BJ (cell line): Measurements from ENCODE around the gene ZNF536. TPM values are rescaled to one million over a fixed set of nuclear protein-coding genes. Genes with fewer than 3 reads are reported as not detected.

ENCODE experiments used
- CTCF ChIA-PET: fragments of 350-600 bp; formaldehyde crosslinking; extraction: SDS; loops from one replicate; lab custom pipeline; 2021; ENCODE audit warnings: antibody characterized with exemption, inconsistent platforms; lab: Yijun Ruan, JAX
- POLR2A ChIA-PET: fragments of 300-600 bp; sonication (Branson Sonifier 250); formaldehyde crosslinking; extraction: SDS; loops from one replicate; lab custom pipeline; 2021; ENCODE audit warnings: antibody characterized with exemption; lab: Charles Lee
- DNase-seq: peaks from one replicate; pipeline ENCODE4 v3.0.0-alpha.2; 2011; ENCODE audit warnings: low read depth
- H3K27me3 ChIP-seq: 2 replicates; pipeline ENCODE4 v1.6.0; 2011; ENCODE audit warnings: low read length; ENCODE audit not compliant: control insufficient read depth, insufficient read depth
- H3K36me3 ChIP-seq: 2 replicates; pipeline ENCODE4 v1.5.1; 2011; ENCODE audit warnings: low read length; ENCODE audit not compliant: control insufficient read depth, insufficient read depth
- H3K4me3 ChIP-seq: 2 replicates; pipeline ENCODE4 v1.5.1; 2011; ENCODE audit warnings: low read depth, mild to moderate bottlenecking, control low read depth, low read length
- polyA plus RNA-seq: library from polyadenylated mRNA; depleted of rRNA; stranded (reverse); fragments of >200 nt; gene quantifications from 2 replicates; pipeline ENCODE4 v1.2.3, GENCODE V29; 2011
- TF ChIP-seq, protein P1 (sequence below): IDR thresholded peaks from 2 replicates; pipeline ENCODE4 v1.5.1; 2011; ENCODE audit warnings: low read depth, mild to moderate bottlenecking, control low read depth, inconsistent platforms, low read length, moderate library complexity; ENCODE audit not compliant: insufficient read depth

The ZNF536 gene
- polyA plus RNA-seq, 1 experiment = not detected

DNA sequence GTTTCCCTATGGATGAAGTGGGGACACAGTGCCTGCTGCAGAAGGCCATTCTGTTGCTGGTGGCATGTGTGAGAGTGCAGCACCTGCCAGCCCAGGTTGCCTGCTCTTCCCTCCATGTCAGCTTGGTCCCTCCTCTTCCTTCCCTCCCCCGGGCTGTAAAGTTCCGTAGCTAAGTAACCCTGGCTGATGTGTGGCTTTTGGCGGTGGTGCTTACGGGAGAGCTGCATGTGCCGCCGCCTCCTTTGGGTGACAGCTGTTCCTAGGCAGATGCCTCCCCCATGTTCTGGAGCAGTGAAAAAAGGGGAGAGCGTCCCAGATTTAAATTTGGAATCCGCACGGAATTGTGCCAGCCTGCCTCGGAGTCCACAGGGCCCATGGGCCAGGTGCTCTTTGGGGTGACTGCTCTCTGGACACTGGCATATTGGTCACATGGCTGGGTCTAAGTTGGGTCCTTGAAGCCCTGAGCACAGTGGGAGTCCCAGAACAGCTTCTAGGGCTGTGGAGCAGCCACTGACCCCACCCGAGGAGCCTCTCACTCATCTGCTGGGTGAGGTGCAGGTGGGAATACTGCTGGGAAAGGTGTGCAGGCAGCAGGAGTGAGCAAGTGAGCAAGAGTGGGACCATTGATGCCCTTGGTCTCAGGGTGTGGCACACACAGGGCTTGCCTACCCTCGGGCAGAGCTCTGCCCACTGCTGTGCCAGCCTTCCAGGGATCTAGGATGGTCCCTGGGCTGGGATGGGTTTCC lies 33.1 kb upstream of the ZNF536 start:
- TF ChIP-seq, protein P1, sequence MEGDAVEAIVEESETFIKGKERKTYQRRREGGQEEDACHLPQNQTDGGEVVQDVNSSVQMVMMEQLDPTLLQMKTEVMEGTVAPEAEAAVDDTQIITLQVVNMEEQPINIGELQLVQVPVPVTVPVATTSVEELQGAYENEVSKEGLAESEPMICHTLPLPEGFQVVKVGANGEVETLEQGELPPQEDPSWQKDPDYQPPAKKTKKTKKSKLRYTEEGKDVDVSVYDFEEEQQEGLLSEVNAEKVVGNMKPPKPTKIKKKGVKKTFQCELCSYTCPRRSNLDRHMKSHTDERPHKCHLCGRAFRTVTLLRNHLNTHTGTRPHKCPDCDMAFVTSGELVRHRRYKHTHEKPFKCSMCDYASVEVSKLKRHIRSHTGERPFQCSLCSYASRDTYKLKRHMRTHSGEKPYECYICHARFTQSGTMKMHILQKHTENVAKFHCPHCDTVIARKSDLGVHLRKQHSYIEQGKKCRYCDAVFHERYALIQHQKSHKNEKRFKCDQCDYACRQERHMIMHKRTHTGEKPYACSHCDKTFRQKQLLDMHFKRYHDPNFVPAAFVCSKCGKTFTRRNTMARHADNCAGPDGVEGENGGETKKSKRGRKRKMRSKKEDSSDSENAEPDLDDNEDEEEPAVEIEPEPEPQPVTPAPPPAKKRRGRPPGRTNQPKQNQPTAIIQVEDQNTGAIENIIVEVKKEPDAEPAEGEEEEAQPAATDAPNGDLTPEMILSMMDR = no peak
- no peak for DNase-seq
- POLR2A ChIA-PET = no interaction called here
- Histone ChIP-seq H3K27me3 (no peaks in the 10 kb centered on the region), H3K36me3 (no peaks in the 10 kb centered on the region), H3K4me3 (no peak overlapping the region)
- CTCF ChIA-PET = no interaction called here

DNA sequence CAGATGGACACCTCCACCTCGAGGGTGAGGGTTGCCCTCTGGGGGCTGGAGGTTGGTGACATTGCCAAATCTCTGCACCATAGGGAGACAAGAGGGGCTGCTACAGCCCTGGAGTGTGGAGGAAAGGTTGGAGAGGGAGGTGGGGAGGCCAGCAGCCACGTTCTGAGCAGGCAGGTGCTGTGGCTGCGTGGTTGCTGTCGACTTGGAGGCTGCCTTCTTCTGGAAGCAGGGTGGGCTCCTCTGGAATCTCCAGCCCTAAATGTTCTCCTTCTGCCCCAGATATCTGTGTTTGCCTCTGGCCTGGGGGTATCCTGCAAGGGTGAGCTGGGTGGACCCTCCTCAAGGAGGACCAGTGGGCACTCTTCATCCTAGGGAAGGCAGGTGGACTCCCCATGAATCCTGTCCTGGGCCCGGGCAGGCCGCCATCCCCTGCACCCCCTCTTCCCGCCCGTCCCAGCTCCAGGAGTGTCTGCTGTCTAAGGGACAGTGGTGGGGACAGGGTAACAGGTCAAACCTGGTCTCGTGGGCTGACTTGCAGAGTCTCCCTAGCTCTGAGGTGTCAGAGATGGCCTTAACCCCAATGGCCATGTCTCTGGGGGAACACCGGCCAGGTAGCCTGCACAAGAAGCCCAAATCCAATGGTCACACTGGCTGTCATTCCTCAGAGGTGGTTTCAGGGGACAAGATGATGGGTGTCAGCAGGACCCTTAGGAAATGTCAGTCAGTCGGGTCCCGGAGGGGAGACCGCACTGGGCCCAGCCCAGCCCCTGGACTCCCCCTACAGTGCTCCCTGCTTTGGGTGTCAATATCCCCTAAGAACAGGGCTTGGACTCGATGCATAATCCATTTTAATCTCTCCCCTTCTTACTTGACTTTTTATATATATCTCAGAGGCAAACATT lies 32.3 kb upstream of the ZNF536 start:
- H3K4me3 ChIP-seq = no peak overlapping the region
- TF ChIP-seq, protein P1 = no peak
- no peaks in the 10 kb centered on the region for H3K27me3 ChIP-seq
- no peak for DNase-seq
- POLR2A ChIA-PET = no interaction called here
- no peaks in the 10 kb centered on the region for H3K36me3 ChIP-seq
- CTCF ChIA-PET = no interaction called here

DNA sequence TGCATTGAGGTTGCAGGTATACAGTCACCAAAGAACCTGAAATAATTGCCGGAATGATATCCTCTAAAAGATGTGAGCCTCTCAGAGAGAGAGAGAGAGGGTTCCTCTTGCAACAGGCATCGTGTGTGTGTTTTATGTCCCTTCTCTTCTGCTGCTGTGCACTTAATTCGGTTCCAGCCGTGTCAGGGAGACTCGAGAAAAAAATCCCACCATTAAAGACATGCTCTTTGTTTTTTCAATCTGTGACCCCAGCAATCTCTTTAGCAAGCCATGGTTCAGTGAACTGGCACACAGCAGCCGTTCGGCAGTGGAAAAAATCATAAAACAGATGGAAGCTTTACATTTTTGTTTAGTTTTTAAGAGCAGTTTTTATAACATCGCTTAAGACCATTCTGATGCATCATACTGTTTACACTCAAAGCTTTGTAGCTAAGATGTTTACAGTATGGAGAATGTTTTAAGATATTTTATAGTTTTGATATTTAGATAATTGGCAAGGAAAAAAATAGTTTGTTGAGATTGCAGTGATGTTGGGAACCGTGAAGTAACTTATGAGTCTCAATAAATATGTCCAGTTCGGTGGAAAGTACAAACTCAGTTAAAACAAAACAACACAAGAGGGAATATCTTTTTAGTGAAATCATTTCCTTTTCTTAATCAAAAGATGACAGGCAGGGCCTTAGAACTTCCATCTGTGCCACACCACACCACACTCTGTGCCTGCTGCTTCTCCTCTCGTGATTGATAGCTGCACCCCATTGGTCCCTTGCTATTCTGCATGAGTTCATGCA lies 31.2 kb upstream of the ZNF536 start:
- Histone ChIP-seq H3K4me3 (no peak overlapping the region), H3K36me3 (no peaks in the 10 kb centered on the region), H3K27me3 (no peaks in the 10 kb centered on the region)
- ChIA-PET CTCF (no interaction called here), POLR2A (no interaction called here)
- no peak for DNase-seq
- TF ChIP-seq, protein P1 = no peak

DNA sequence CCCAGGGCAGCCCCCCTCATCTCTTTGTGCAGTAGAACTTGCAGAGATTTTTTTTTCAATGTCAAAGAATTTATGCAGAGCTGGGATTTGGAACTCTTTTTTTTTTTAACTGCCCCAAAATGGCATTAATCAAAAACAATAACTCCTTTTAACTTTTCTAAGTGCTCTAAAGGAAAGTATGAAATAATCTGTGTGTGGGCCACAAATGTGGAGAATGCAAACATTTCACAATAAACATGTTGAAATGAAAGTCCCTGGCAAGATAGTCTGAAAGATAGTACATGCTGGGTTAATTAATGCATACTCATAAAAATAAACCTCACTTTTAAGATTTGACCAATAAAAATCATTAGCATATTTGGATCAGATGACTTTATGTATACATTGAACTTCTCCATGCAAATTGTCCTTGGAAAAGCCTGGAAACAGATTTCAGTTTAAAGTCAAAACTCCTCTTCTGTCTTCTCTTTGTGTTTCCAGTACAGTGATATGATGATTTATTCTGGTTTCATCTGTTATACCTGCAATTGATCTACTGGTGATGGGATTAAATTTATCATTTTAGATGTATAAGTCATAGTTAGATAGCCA lies 30.5 kb upstream of the ZNF536 start:
- CTCF ChIA-PET = no interaction called here
- POLR2A ChIA-PET = no interaction called here

More for the DNA sequence above, 30.5 kb upstream of the ZNF536 start:
- no peak for DNase-seq
- Histone ChIP-seq H3K36me3 (no peaks in the 10 kb centered on the region), H3K27me3 (no peaks in the 10 kb centered on the region), H3K4me3 (no peak overlapping the region)
- TF ChIP-seq, protein P1 = no peak
